Posterior cingulate gyrus (tissue), 11 donors: Measurements from ENCODE around the gene SAXO1.

Experiments
- DNase-seq, 10 donors: peaks; one replicate each; pipeline versions ENCODE4 v3.0.0 to v3.0.0-alpha.2; 2020 to 2021; ENCODE audit warnings: mixed read lengths in 3 of 10
- intact Hi-C: fragments of 100-400 bp; cut with DNase I; formaldehyde crosslinking; loops from one replicate; pipeline ENCODE4 v1.15.1; 2023

The SAXO1 gene

GRCh38 chr9:18922161-18922885 is 110.7 kb downstream of the SAXO1 start:
- intact Hi-C loops: no loop called here
- no peak for DNase-seq

- DNase-seq: no peak
- intact Hi-C loops: no loop called here
Measured at GRCh38 chr9:18921366-18922075, 111.5 kb downstream of the SAXO1 start.

- intact Hi-C loops: no loop called here
- DNase-seq: no peak
Measured at GRCh38 chr9:18920141-18921084, 112.6 kb downstream of the SAXO1 start.

- intact Hi-C loops: no loop called here
- no peak for DNase-seq
Measured at GRCh38 chr9:18911714-18912342, 121.2 kb downstream of the SAXO1 start.

GRCh38 chr9:18910916-18911315 is 122.1 kb downstream of the SAXO1 start:
- intact Hi-C loops: no loop called here
- no peak for DNase-seq

- intact Hi-C loops: no loop called here
- DNase-seq: no peak
Measured at GRCh38 chr9:18910435-18910834, 122.6 kb downstream of the SAXO1 start.

GRCh38 chr9:18909140-18910018 is 123.6 kb downstream of the SAXO1 start:
- DNase-seq: no peak
- intact Hi-C loops: no loop called here

- intact Hi-C loops: no loop called here
- no peak for DNase-seq
Measured at GRCh38 chr9:18907927-18908625, 124.9 kb downstream of the SAXO1 start.

GRCh38 chr9:18906656-18907395 is 126.2 kb downstream of the SAXO1 start:
- DNase-seq: peak in 2 of 10 donors; percentile 16 to 20
- intact Hi-C loops: no loop called here

GRCh38 chr9:18905883-18906629 is 127.0 kb downstream of the SAXO1 start:
- DNase-seq: no peak
- intact Hi-C loops: no loop called here

- DNase-seq: no peak
- intact Hi-C loops: no loop called here
Measured at GRCh38 chr9:18905028-18905882, 127.8 kb downstream of the SAXO1 start.

GRCh38 chr9:18903450-18903849 is 129.6 kb downstream of the SAXO1 start:
- intact Hi-C loops: no loop called here

GRCh38 chr9:18896531-18897179 is 136.4 kb downstream of the SAXO1 start:
- intact Hi-C loops: no loop called here
- DNase-seq: no peak

More at GRCh38 chr9:18903450-18903849, 129.6 kb downstream of the SAXO1 start:
- DNase-seq: no peak

- intact Hi-C loops: no loop called here
- DNase-seq: no peak
Measured at GRCh38 chr9:18896004-18896403, 137.0 kb downstream of the SAXO1 start.

- intact Hi-C loops: no loop called here
- DNase-seq: no peak
Measured at GRCh38 chr9:18893491-18893890, 139.5 kb downstream of the SAXO1 start.

GRCh38 chr9:18893046-18893445 is 140.0 kb downstream of the SAXO1 start:
- no peak for DNase-seq
- intact Hi-C loops: no loop called here
